Karpas-422 (cell line): ENCODE data around the gene TPH1. TPM values are rescaled to one million over a fixed set of nuclear protein-coding genes. Genes with fewer than 3 reads are reported as not detected.
"Not testable (repeated sequence)": the region's sequence is repeated elsewhere in the genome, so short reads cannot be mapped to it uniquely, and the experiment has no call there.

Experiments used
- DNase-seq: peaks from one replicate; pipeline ENCODE4 v3.0.0-alpha.2; 2015
- H2AFZ ChIP-seq: fragments of 200-600 bp; sonication (generic); 2 replicates; pipeline ENCODE4 v1.6.1; 2014; ENCODE audit warnings: antibody characterized with exemption, low read length, mixed read lengths
- H3K27ac ChIP-seq: fragments of 200-600 bp; sonication (generic); 2 replicates; pipeline ENCODE4 v1.5.1; 2014; ENCODE audit warnings: mild to moderate bottlenecking, low read length, moderate library complexity
- H3K27me3 ChIP-seq: fragments of 200-600 bp; sonication (generic); 2 replicates; pipeline ENCODE4 v1.6.1; 2014; ENCODE audit warnings: low read length, mixed read lengths
- H3K36me3 ChIP-seq: fragments of 200-600 bp; sonication (generic); 2 replicates; pipeline ENCODE4 v1.6.1; 2014; ENCODE audit warnings: low read length, mixed read lengths; ENCODE audit not compliant: insufficient read depth
- H3K4me1 ChIP-seq: fragments of 200-600 bp; sonication (generic); 2 replicates; pipeline ENCODE4 v1.6.1; 2014; ENCODE audit warnings: mild to moderate bottlenecking, low read length, mixed read lengths
- H3K4me2 ChIP-seq: fragments of 200-600 bp; sonication (generic); 2 replicates; pipeline ENCODE4 v1.6.1; 2014; ENCODE audit warnings: low read length, low read depth, mild to moderate bottlenecking; ENCODE audit not compliant: poor library complexity, severe bottlenecking
- H3K4me3 ChIP-seq: fragments of 200-600 bp; sonication (generic); 2 replicates; pipeline ENCODE4 v1.5.1; 2014; ENCODE audit warnings: mild to moderate bottlenecking, antibody characterized with exemption, low read length, mixed read lengths
- H3K79me2 ChIP-seq: fragments of 200-600 bp; sonication (generic); 2 replicates; pipeline ENCODE4 v1.6.1; 2014; ENCODE audit warnings: mild to moderate bottlenecking, low read length, mixed read lengths
- H3K9ac ChIP-seq: fragments of 200-600 bp; sonication (generic); 2 replicates; pipeline ENCODE4 v1.6.0; 2014; ENCODE audit warnings: low read length
- H3K9me2 ChIP-seq: fragments of 200-600 bp; sonication (generic), shearing (Covaris generic); replicated peaks from 2 replicates; pipeline ENCODE4 v1.6.0; 2014; ENCODE audit warnings: mild to moderate bottlenecking, low read length, moderate library complexity; ENCODE audit not compliant: insufficient read depth
- H3K9me3 ChIP-seq: fragments of 300-700, 200-600 bp; sonication (generic); 2 replicates; pipeline ENCODE4 v1.6.1; 2014; ENCODE audit warnings: low read length, mixed read lengths
- H4K20me1 ChIP-seq: fragments of 200-600 bp; sonication (generic); 2 replicates; pipeline ENCODE4 v1.6.1; 2014; ENCODE audit warnings: mild to moderate bottlenecking, antibody characterized with exemption, low read length, low read depth; ENCODE audit not compliant: insufficient read depth
- total RNA-seq: library from RNA; depleted of rRNA; stranded (reverse); fragments of >200 nt; shearing (Covaris generic); gene quantifications from 2 replicates; pipeline ENCODE4 v1.2.3, GENCODE V29; 2014; ENCODE audit warnings: low replicate concordance; rRNA removed

The TPH1 gene
- total RNA-seq, 1 experiment from 2014 or later, result 0.56 TPM

GRCh38 chr11:18010121-18010670, 35.9 kb downstream of the TPH1 start:
- peaks cover 21% of the 10 kb centered on the region for H3K36me3 ChIP-seq

GRCh38 chr11:18005376-18006129, 40.5 kb downstream of the TPH1 start:
- Histone ChIP-seq H2AFZ (no peak overlapping the region), H3K9ac (no peak overlapping the region), H3K4me3 (no peak overlapping the region), H3K4me2 (no peak overlapping the region), H3K27ac (no peak overlapping the region), H4K20me1 (no peaks in the 10 kb centered on the region), H3K36me3 (peaks cover 50% of the 10 kb centered on the region), H3K9me3 (no peaks in the 10 kb centered on the region), H3K4me1 (peaks cover 4% of the 10 kb centered on the region), H3K79me2 (peaks cover 40% of the 10 kb centered on the region), H3K27me3 (no peaks in the 10 kb centered on the region), H3K9me2 (no peaks in the 10 kb centered on the region)
- DNase-seq, result no peak

More at GRCh38 chr11:18010121-18010670, 35.9 kb downstream of the TPH1 start:
- H3K4me1 ChIP-seq, result peaks cover 38% of the 10 kb centered on the region
- H3K79me2 ChIP-seq, result peaks cover 69% of the 10 kb centered on the region
- no peak overlapping the region for H2AFZ ChIP-seq
- H4K20me1 ChIP-seq, result no peaks in the 10 kb centered on the region
- no peak overlapping the region for H3K27ac ChIP-seq
- H3K9me3 ChIP-seq, result no peaks in the 10 kb centered on the region
- no peak overlapping the region for H3K4me3 ChIP-seq
- peak overlapping the region; percentile 97 for H3K4me2 ChIP-seq
- no peak overlapping the region for H3K9ac ChIP-seq
- peak; percentile 48 for DNase-seq
- H3K27me3 ChIP-seq, result no peaks in the 10 kb centered on the region
- no peaks in the 10 kb centered on the region for H3K9me2 ChIP-seq

- no peak overlapping the region for H3K9ac ChIP-seq
Observed at GRCh38 chr11:18001191-18001590, 44.9 kb downstream of the TPH1 start.

GRCh38 chr11:18000760-18001159, 45.3 kb downstream of the TPH1 start:
- Histone ChIP-seq H3K27me3 (no peaks in the 10 kb centered on the region), H2AFZ (no peak overlapping the region), H3K9me2 (no peaks in the 10 kb centered on the region), H3K4me3 (no peak overlapping the region), H3K4me1 (no peaks in the 10 kb centered on the region), H3K27ac (no peak overlapping the region), H3K9ac (no peak overlapping the region), H3K9me3 (no peaks in the 10 kb centered on the region), H4K20me1 (no peaks in the 10 kb centered on the region), H3K36me3 (peaks cover 50% of the 10 kb centered on the region), H3K79me2 (no peaks in the 10 kb centered on the region), H3K4me2 (no peak overlapping the region)
- DNase-seq, result no peak

More at GRCh38 chr11:18001191-18001590, 44.9 kb downstream of the TPH1 start:
- no peak overlapping the region for H3K4me3 ChIP-seq
- H3K27ac ChIP-seq, result no peak overlapping the region
- no peak overlapping the region for H3K4me2 ChIP-seq
- H3K79me2 ChIP-seq, result no peaks in the 10 kb centered on the region
- H4K20me1 ChIP-seq, result no peaks in the 10 kb centered on the region
- H2AFZ ChIP-seq, result no peak overlapping the region
- H3K9me3 ChIP-seq, result no peaks in the 10 kb centered on the region
- peaks cover 48% of the 10 kb centered on the region for H3K36me3 ChIP-seq
- no peak for DNase-seq
- no peaks in the 10 kb centered on the region for H3K9me2 ChIP-seq
- H3K4me1 ChIP-seq, result no peaks in the 10 kb centered on the region
- H3K27me3 ChIP-seq, result no peaks in the 10 kb centered on the region

GRCh38 chr11:18000128-18000527, 45.9 kb downstream of the TPH1 start:
- peaks cover 46% of the 10 kb centered on the region for H3K36me3 ChIP-seq
- not testable (repeated sequence) for H3K4me3 ChIP-seq, H3K4me2 ChIP-seq, H4K20me1 ChIP-seq, H3K9ac ChIP-seq, H3K27ac ChIP-seq, H3K9me3 ChIP-seq, H3K9me2 ChIP-seq, H3K79me2 ChIP-seq, DNase-seq, H3K4me1 ChIP-seq, H2AFZ ChIP-seq, H3K27me3 ChIP-seq

Other genes starting within 250 kb of the TPH1 start
- gene SERGEF, start 33.2 kb downstream of the TPH1 start, total RNA-seq, result 47.0 and 71.1 TPM in 2 replicates
- gene SAAL1, start 59.8 kb upstream of the TPH1 start, total RNA-seq, result 36.7 and 43.7 TPM in 2 replicates
- not detected in 2 replicates for gene MRGPRX3, start 86.3 kb upstream of the TPH1 start, total RNA-seq
- not detected in 2 replicates for gene MRGPRX4, start 126.6 kb upstream of the TPH1 start, total RNA-seq
- gene SAA4, start 190.5 kb upstream of the TPH1 start, total RNA-seq, result not detected in 2 replicates
- gene SAA2, start 202.4 kb upstream of the TPH1 start, total RNA-seq, result not detected in 2 replicates
- not detected in 2 replicates for gene SAA1, start 220.0 kb upstream of the TPH1 start, total RNA-seq